Measurements from ENCODE around the gene MSANTD1. TPM values are rescaled to one million over a fixed set of nuclear protein-coding genes. Genes with fewer than 3 reads are reported as not detected.
A peak's percentile ranks its signal among the peaks of the same experiment; 100 is the strongest.

MSANTD1 gene
- total and polyA plus RNA-seq, 8 donors = 0.54 to 2.9 (median 1.0) TPM

GRCh38 chr4:3269105-3269927, 20.4 kb downstream of the MSANTD1 start:
- ATAC-seq = peak; percentile 15 to 33 (median 29)
- Histone ChIP-seq H3K27ac (no peak overlapping the region), H3K4me1 (peaks cover 0 to 12% (median 0%) of the 10 kb centered on the region in 3 donors), H3K36me3 (no peaks in the 10 kb centered on the region), H3K27me3 (no peaks in the 10 kb centered on the region), H3K9me3 (no peaks in the 10 kb centered on the region), H3K4me3 (no peak overlapping the region)
- intact Hi-C loops (cut with DNase I) = no loop called here
- peak in 2 of 6 donors; percentile 9 to 67 for DNase-seq
- 89 to 92% methylated on average over 24 to 25 of the region's 25 CpGs for WGBS, 2 donors
- TF ChIP-seq CTCF (IDR thresholded peaks at IDR 0.05) = no peak
- FAIRE-seq = no peak

GRCh38 chr4:3269991-3270611, 21.1 kb downstream of the MSANTD1 start:
- Histone ChIP-seq H3K27me3 (no peaks in the 10 kb centered on the region), H3K4me3 (no peak overlapping the region), H3K36me3 (no peaks in the 10 kb centered on the region), H3K27ac (no peak overlapping the region), H3K4me1 (peaks cover 0 to 12% (median 0%) of the 10 kb centered on the region in 3 donors), H3K9me3 (no peaks in the 10 kb centered on the region)
- DNase-seq (peak in 5 of 6 donors; percentile 43 to 79 (median 72)), ATAC-seq (peak; percentile 85 to 96 (median 90)), FAIRE-seq (no peak)
- no peak for TF ChIP-seq CTCF (IDR thresholded peaks at IDR 0.05)
- 49 to 50% methylated on average over 17 of the region's 17 CpGs for WGBS, 2 donors
- intact Hi-C loops (cut with DNase I) = no loop called here

GRCh38 chr4:3271131-3271530, 22.2 kb downstream of the MSANTD1 start:
- Histone ChIP-seq H3K27me3 (no peaks in the 10 kb centered on the region), H3K9me3 (no peaks in the 10 kb centered on the region), H3K27ac (no peak overlapping the region), H3K4me3 (no peak overlapping the region), H3K4me1 (peaks cover 0 to 12% (median 0%) of the 10 kb centered on the region in 3 donors), H3K36me3 (no peaks in the 10 kb centered on the region)
- no peak for FAIRE-seq
- DNase-seq = no peak
- ATAC-seq = no peak
- WGBS, 2 donors = 87 to 95% methylated on average over 14 of the region's 14 CpGs
- intact Hi-C loops (cut with DNase I) = no loop called here
- TF ChIP-seq CTCF (IDR thresholded peaks at IDR 0.05) = no peak

GRCh38 chr4:3276986-3277385, 28.0 kb downstream of the MSANTD1 start:
- DNase-seq = peak in 1 of 6 donors; percentile 5
- Histone ChIP-seq H3K36me3 (no peaks in the 10 kb centered on the region), H3K4me3 (no peak overlapping the region), H3K27me3 (no peaks in the 10 kb centered on the region), H3K4me1 (no peaks in the 10 kb centered on the region), H3K9me3 (no peaks in the 10 kb centered on the region), H3K27ac (no peak overlapping the region)
- 86 to 92% methylated on average over 9 of the region's 9 CpGs for WGBS, 2 donors
- FAIRE-seq = no peak
- TF ChIP-seq CTCF (IDR thresholded peaks at IDR 0.05) = no peak
- no peak for ATAC-seq
- intact Hi-C loops (cut with DNase I) = no loop called here

- 87 to 96% methylated on average over 3 of the region's 3 CpGs for WGBS, 2 donors
- Histone ChIP-seq H3K4me1 (no peaks in the 10 kb centered on the region), H3K4me3 (no peak overlapping the region), H3K9me3 (no peaks in the 10 kb centered on the region), H3K36me3 (no peaks in the 10 kb centered on the region), H3K27me3 (no peaks in the 10 kb centered on the region), H3K27ac (no peak overlapping the region)
- intact Hi-C loops (cut with DNase I) = no loop called here
- TF ChIP-seq CTCF (IDR thresholded peaks at IDR 0.05) = no peak
- ATAC-seq (no peak), DNase-seq (no peak), FAIRE-seq (no peak)
Observed at GRCh38 chr4:3280466-3280865, 31.5 kb downstream of the MSANTD1 start.

Data from pancreas (tissue), 10 donors.